Keratinocyte (primary cell): ENCODE results near the gene TDP1. TPM values are rescaled to one million over a fixed set of nuclear protein-coding genes. Genes with fewer than 3 reads are reported as not detected.

ENCODE experiments used
- DNase-seq: peaks from one replicate; pipeline ENCODE4 v3.0.0-alpha.2; 2011; ENCODE audit warnings: low read depth, missing footprints, low spot score
- FAIRE-seq: peaks from 2 replicates; lab custom pipeline; 2011; peaks lifted over from hg19 to GRCh38; lab: Jason Lieb, UNC
- H2AFZ ChIP-seq: 2 replicates; pipeline ENCODE4 v1.6.0; 2012; ENCODE audit warnings: low read length, control low read depth, inconsistent platforms; ENCODE audit not compliant: control insufficient read depth
- H3K27ac ChIP-seq: 2 replicates; pipeline ENCODE4 v1.5.1; 2011; ENCODE audit warnings: low read length; ENCODE audit not compliant: control insufficient read depth, insufficient read depth
- H3K27me3 ChIP-seq: 3 replicates; pipeline ENCODE4 v1.6.0; 2011; ENCODE audit warnings: low read length; ENCODE audit not compliant: control insufficient read depth, insufficient read depth; ENCODE audit errors: extremely low read depth
- H3K36me3 ChIP-seq, 2 experiments: 2 replicates in 1 of 2; 3 replicates in 1 of 2; pipeline ENCODE4 v1.5.1; 2011; ENCODE audit warnings: low read length in 2 of 2, mild to moderate bottlenecking in 1 of 2; ENCODE audit not compliant: control insufficient read depth in 2 of 2, insufficient read depth in 2 of 2; ENCODE audit errors: extremely low read depth in 1 of 2
- H3K4me1 ChIP-seq: 3 replicates; pipeline ENCODE4 v1.5.1; 2011; ENCODE audit warnings: low read length; ENCODE audit not compliant: control insufficient read depth, insufficient read depth; ENCODE audit errors: extremely low read depth
- H3K4me2 ChIP-seq: 3 replicates; pipeline ENCODE4 v1.6.0; 2011; ENCODE audit warnings: low read depth, low read length; ENCODE audit not compliant: control insufficient read depth, insufficient read depth; ENCODE audit errors: extremely low read depth
- H3K4me3 ChIP-seq, 3 experiments: fragments of 200-600 bp in 1 of 3; sonication (generic) in 1 of 3; 2 replicates in 2 of 3; 3 replicates in 1 of 3; pipeline ENCODE4 v1.5.1; 2011 to 2016; ENCODE audit warnings: low read length in 3 of 3, mild to moderate bottlenecking in 3 of 3, control low read depth in 2 of 3, inconsistent platforms in 1 of 3, low read depth in 1 of 3, mixed read lengths in 1 of 3, mixed run types in 1 of 3, moderate library complexity in 1 of 3; ENCODE audit not compliant: control insufficient read depth in 2 of 3, insufficient read depth in 2 of 3; ENCODE audit errors: extremely low read depth in 1 of 3
- H3K79me2 ChIP-seq: 2 replicates; pipeline ENCODE4 v1.6.0; 2012; ENCODE audit warnings: low read length; ENCODE audit not compliant: control insufficient read depth, insufficient read depth
- H3K9ac ChIP-seq: 3 replicates; pipeline ENCODE4 v1.6.0; 2011; ENCODE audit warnings: low read length; ENCODE audit not compliant: control insufficient read depth, insufficient read depth; ENCODE audit errors: extremely low read depth
- H3K9me1 ChIP-seq: 3 replicates; pipeline ENCODE4 v1.6.0; 2011; ENCODE audit warnings: low read length; ENCODE audit not compliant: control insufficient read depth, insufficient read depth; ENCODE audit errors: extremely low read depth
- H3K9me3 ChIP-seq: 2 replicates; pipeline ENCODE4 v1.5.1; 2012; ENCODE audit warnings: low read depth, low read length; ENCODE audit not compliant: control insufficient read depth
- H4K20me1 ChIP-seq: 3 replicates; pipeline ENCODE4 v1.6.0; 2011; ENCODE audit warnings: low read length; ENCODE audit not compliant: control insufficient read depth, insufficient read depth; ENCODE audit errors: extremely low read depth
- EZH2 ChIP-seq: IDR thresholded peaks from one replicate; pipeline ENCODE4 v1.6.1; 2012; ENCODE audit warnings: inconsistent platforms, mild to moderate bottlenecking, low read length, moderate library complexity
- dilution Hi-C: fragments of 300-500 bp; cut with MboI; formaldehyde crosslinking; loops from one replicate; pipeline ENCODE4 v1.7.0; 2020; ENCODE audit warnings: low sequenced_read_pairs; ENCODE audit not compliant: extremely low pct_ligation_motif_present
- polyA plus RNA-seq, 5 experiments: library from polyadenylated mRNA; depleted of rRNA in 3 of 5; stranded (reverse) in 3 of 5; stranded (forward) in 1 of 5; unstranded in 1 of 5; fragments of >200 nt; gene quantifications; 1 replicate in 1 of 5; 2 replicates in 3 of 5; 3 replicates in 1 of 5; pipeline versions ENCODE4 v1.2.1 to v1.2.3, GENCODE V29; 2011 to 2012; ENCODE audit warnings: missing spikeins in 2 of 5, low read depth in 1 of 5, low replicate concordance in 1 of 5
- TF ChIP-seq, protein P1 (sequence below), 3 experiments: IDR thresholded peaks in 1 of 3; conservative IDR thresholded peaks in 1 of 3; optimal IDR thresholded peaks in 1 of 3; 2 replicates in 2 of 3; 3 replicates in 1 of 3; pipeline versions ENCODE3 to v1.5.1; 2011; ENCODE audit warnings: low read length in 3 of 3, mild to moderate bottlenecking in 3 of 3, moderate library complexity in 2 of 3, control low read depth in 1 of 3, inconsistent platforms in 1 of 3; ENCODE audit not compliant: insufficient read depth in 2 of 3; ENCODE audit errors: extremely low read depth in 1 of 3

The TDP1 gene
- polyA plus RNA-seq, 1 donor (not counting 4 experiments of a cell fraction or from before 2014, with no cell fraction given) = 24.9 TPM

DNA sequence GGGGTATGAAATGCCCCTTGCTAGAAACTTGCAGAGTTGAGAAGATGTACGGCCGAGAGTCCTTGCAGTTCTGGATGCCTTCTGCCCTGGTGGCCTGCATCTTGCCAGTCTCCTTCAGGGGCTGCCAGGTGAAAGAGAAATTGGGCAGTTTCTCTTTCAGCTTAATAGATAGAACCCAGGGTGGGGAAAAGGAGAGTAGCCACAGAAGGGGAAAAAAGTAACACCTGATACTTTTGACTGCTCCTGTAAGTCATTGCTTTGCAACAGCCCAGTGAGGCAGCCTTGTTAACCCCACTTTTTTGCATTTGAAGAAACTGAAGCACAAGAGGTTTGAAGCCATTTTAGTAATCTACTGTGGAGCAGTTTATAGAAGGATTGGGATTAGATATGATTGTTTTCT lies 27.6 kb downstream of the TDP1 start:
- dilution Hi-C loops = no loop called here
- no peak overlapping the region for H3K4me3 ChIP-seq
- FAIRE-seq (no peak), DNase-seq (no peak)
- H3K36me3 ChIP-seq = peaks cover 11% of the 10 kb centered on the region in 2 experiments
- H3K9ac ChIP-seq = no peak overlapping the region
- H4K20me1 ChIP-seq = no peaks in the 10 kb centered on the region
- no peaks in the 10 kb centered on the region for H3K79me2 ChIP-seq
- TF ChIP-seq, protein P1, sequence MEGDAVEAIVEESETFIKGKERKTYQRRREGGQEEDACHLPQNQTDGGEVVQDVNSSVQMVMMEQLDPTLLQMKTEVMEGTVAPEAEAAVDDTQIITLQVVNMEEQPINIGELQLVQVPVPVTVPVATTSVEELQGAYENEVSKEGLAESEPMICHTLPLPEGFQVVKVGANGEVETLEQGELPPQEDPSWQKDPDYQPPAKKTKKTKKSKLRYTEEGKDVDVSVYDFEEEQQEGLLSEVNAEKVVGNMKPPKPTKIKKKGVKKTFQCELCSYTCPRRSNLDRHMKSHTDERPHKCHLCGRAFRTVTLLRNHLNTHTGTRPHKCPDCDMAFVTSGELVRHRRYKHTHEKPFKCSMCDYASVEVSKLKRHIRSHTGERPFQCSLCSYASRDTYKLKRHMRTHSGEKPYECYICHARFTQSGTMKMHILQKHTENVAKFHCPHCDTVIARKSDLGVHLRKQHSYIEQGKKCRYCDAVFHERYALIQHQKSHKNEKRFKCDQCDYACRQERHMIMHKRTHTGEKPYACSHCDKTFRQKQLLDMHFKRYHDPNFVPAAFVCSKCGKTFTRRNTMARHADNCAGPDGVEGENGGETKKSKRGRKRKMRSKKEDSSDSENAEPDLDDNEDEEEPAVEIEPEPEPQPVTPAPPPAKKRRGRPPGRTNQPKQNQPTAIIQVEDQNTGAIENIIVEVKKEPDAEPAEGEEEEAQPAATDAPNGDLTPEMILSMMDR (optimal IDR thresholded peaks at IDR 0.05 in 1 of 3, IDR thresholded peaks at IDR 0.05 in 1 of 3, conservative IDR thresholded peaks at IDR 0.05 in 1 of 3; ENCODE audit: extremely low read depth in 1 of 3, insufficient read depth in 2 of 3, low read length in 3 of 3) = no peak
- no peak for TF ChIP-seq EZH2
- no peaks in the 10 kb centered on the region for H3K27me3 ChIP-seq
- no peaks in the 10 kb centered on the region for H3K9me1 ChIP-seq
- no peak overlapping the region for H3K27ac ChIP-seq
- H2AFZ ChIP-seq = no peak overlapping the region
- H3K4me2 ChIP-seq = no peak overlapping the region
- H3K9me3 ChIP-seq = no peaks in the 10 kb centered on the region
- H3K4me1 ChIP-seq = no peaks in the 10 kb centered on the region

DNA sequence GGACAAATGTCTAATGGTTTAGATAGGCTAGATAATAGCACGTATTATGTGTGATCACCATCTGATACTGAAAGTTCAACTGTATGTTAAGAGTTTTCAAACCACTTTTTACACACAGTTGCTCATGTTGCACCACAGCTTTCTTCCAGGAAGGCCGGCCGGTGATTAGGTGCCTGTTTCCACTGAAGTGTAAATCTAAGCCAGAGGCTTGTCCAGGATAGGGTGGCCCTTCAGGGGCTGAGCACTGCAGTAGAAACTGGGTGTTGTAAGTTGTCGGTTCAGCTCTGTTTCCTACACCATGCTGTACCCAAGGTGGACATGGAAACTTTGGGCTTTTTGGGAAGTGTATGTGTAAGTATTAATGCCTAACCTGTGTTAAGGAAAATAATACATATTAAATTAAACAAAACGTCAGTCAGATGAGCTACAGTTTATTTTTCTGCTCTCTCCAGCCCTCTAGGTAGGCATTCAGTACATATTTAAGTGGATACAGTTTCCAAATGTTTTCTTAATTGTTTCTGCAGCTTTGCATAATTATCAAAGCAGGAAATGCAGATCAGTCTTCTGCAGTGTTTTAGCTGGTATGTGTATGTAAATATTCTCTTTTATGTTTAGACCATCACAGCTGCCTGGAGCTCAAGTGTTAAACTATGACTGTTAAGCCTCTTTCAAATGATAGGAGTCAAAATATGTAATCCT lies 30.9 kb downstream of the TDP1 start:
- no peak for TF ChIP-seq EZH2
- TF ChIP-seq, protein P1 (optimal IDR thresholded peaks at IDR 0.05 in 1 of 3, IDR thresholded peaks at IDR 0.05 in 1 of 3, conservative IDR thresholded peaks at IDR 0.05 in 1 of 3; ENCODE audit: extremely low read depth in 1 of 3, insufficient read depth in 2 of 3, low read length in 3 of 3) = no peak
- no peaks in the 10 kb centered on the region for H3K9me3 ChIP-seq
- H3K79me2 ChIP-seq = no peaks in the 10 kb centered on the region
- H2AFZ ChIP-seq = no peak overlapping the region
- H3K4me3 ChIP-seq = no peak overlapping the region
- H3K27me3 ChIP-seq = no peaks in the 10 kb centered on the region
- H3K4me2 ChIP-seq = no peak overlapping the region
- FAIRE-seq (no peak), DNase-seq (no peak)
- H3K9me1 ChIP-seq = no peaks in the 10 kb centered on the region
- H3K27ac ChIP-seq = no peak overlapping the region
- no peaks in the 10 kb centered on the region for H3K4me1 ChIP-seq
- H3K9ac ChIP-seq = no peak overlapping the region
- dilution Hi-C loops = no loop called here
- peaks cover 8 to 14% of the 10 kb centered on the region in 2 experiments for H3K36me3 ChIP-seq
- no peaks in the 10 kb centered on the region for H4K20me1 ChIP-seq
